A375 (cell line): ENCODE measurements around the gene SHQ1. TPM values are rescaled to one million over a fixed set of nuclear protein-coding genes. Genes with fewer than 3 reads are reported as not detected.

ENCODE experiments used
- total RNA-seq: library from RNA; depleted of rRNA; stranded (reverse); fragments of >200 nt; shearing (Covaris generic); gene quantifications from 2 replicates; pipeline ENCODE4 v1.2.3, GENCODE V29; 2014; rRNA removed

The SHQ1 gene
- 17.6 and 18.7 TPM in 2 replicates for total RNA-seq

DNA sequence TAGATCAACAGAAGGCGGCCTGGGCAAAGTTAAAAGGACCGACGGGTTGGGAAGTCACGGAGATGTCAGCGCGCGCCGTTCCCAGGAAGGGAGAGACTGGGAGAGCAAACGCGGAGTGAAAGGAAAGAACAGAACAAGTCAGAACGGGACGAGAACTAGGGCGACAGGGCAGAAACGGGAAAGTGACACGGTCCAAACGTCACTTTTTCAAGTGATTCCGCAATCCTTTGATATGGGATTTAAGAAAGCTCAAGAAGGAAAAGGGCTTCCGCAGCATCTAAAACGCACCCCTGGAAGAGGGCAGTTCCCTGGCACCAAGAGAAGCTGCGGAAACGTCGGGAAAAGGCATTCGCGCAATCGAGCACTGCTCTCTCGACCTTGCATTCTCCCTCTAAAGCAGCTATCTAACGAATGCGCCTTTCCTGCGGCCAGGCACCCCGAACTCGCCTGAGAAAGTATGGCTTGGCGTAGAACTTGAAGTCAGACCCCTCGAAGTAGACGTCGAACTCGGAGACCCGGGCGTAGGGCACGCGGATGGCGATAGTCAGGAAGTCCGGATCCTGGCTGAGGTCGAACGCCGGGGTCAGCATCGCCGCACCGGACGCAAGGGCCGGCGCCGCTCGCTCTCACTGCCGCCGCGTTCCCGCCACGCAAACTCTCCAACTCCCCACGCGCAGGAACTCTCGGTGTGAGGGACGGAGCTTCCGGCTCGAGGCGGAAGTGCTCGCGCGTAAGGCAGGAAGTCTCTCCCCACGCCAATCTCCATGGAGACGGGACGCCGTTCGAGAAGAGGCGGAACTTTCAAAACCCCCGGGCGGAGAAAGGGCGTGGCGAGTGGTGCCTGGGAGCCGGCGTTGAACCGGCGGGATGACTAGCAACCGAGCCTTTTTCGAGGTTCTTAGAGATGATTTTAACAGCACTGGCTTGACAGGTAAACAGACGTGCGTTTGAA, at the start of gene SHQ1:
Gene SHQ1 (minus strand): TSS at position 695 of the 952 bp plus-strand sequence. CDS start 105 bp downstream, at position 590.

DNA sequence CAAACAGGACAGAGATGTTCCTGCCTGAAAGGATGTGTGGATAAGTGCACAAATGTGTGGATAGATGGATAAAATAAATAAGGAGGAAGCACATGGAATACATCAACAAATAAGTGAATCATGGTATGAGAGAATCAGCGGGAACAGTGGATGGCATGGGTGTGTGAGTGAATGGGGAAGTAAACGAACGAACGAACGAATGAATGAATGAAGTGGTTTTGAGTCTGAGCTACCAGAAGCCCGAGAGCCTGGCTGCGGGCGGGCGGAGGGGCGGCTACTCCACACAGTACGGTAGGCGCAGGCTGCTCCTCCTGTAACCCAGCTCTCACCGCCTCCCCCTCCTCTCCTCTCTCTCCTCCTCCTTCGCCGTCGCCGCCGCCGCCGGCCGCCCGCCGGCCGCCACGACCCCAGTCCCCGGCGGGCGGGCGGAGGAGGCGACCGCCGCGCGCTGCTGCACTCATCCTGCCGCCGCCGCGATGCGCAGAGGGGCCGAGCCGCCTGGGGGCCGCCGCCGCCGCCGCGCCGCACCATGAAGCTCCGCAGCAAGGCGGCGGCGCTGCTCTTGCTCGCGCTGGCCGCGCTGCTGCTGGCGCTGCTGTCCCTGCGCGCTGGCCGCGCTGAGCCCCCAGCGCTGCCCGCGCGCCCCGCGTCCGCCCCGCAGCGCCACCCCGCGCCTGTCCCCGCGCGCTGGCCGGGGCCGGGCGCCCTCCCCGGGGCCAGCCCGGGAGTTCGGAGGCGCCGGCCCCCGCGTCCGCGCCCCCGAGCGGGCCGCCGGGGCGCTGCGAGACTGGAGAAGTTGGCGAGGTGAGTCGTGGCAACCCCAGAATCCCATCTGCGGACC, 39.7 kb upstream of the SHQ1 start, which contains the start of gene GXYLT2:
Gene GXYLT2 (plus strand): TSS at position 342 of the 841 bp plus-strand sequence. CDS start 188 bp downstream, at position 530.

Other genes starting within 250 kb of the SHQ1 start
- 14.3 and 21.3 TPM in 2 replicates for gene GXYLT2, start 39.6 kb upstream of the SHQ1 start, total RNA-seq
- gene PPP4R2, start 148.4 kb upstream of the SHQ1 start, total RNA-seq: 49.1 and 60.0 TPM in 2 replicates
- 6.1 and 6.5 TPM in 2 replicates for gene EBLN2, start 213.2 kb upstream of the SHQ1 start, total RNA-seq